Hepatocyte (in vitro differentiated cells): Measurements from ENCODE around the gene SEMA3D.

Source experiments
- CTCF ChIP-seq: fragments of 200-600 bp; sonication (generic); IDR thresholded peaks from 2 replicates; pipeline ENCODE4 v1.5.1; 2016; ENCODE audit warnings: antibody characterized with exemption, mild to moderate bottlenecking; ENCODE audit not compliant: poor library complexity
- EZH2 ChIP-seq: fragments of 200-600 bp; sonication (generic); IDR thresholded peaks from 2 replicates; pipeline ENCODE4 v1.6.1; 2016; ENCODE audit warnings: antibody characterized with exemption, mild to moderate bottlenecking, borderline replicate concordance
- EZH2phosphoT487 ChIP-seq: fragments of 200-600 bp; sonication (generic); IDR thresholded peaks from one replicate; pipeline ENCODE4 v1.6.1; 2018; ENCODE audit warnings: antibody characterized with exemption, mild to moderate bottlenecking, low read depth, moderate library complexity; ENCODE audit not compliant: unreplicated experiment, severe bottlenecking

GRCh38 chr7:85221796-85222195 lies 34.9 kb upstream of the SEMA3D start:
- TF ChIP-seq CTCF = no peak
- TF ChIP-seq EZH2 = no peak
- no peak for TF ChIP-seq EZH2phosphoT487
